RWPE2 (cell line): ENCODE results near the gene TBR1.

Source experiments
- ATAC-seq: fragments of 200-7000 bp; cut with Tn5 transposase; 3 replicates; pipeline ENCODE4 v1.9.1; 2021; ENCODE audit warnings: low read depth
- DNase-seq: peaks from one replicate; pipeline ENCODE4 v3.0.0-alpha.2; 2020; ENCODE audit warnings: low spot score
- H3K27ac ChIP-seq: fragments of 450-650 bp; 2 replicates; pipeline ENCODE4 v1.5.1; 2017; ENCODE audit warnings: mild to moderate bottlenecking; ENCODE audit not compliant: poor library complexity, severe bottlenecking
- H3K27me3 ChIP-seq: fragments of 250-450 bp; sonication (Bioruptor Pico); 2 replicates; pipeline ENCODE4 v1.5.1; 2021; ENCODE audit warnings: mild to moderate bottlenecking, moderate library complexity; ENCODE audit not compliant: insufficient read depth, poor library complexity, severe bottlenecking
- H3K36me3 ChIP-seq: fragments of 250-450 bp; sonication (Bioruptor Pico); 2 replicates; pipeline ENCODE4 v1.5.1; 2020; ENCODE audit warnings: low read depth, mild to moderate bottlenecking, moderate library complexity
- H3K4me1 ChIP-seq: fragments of 250-450 bp; sonication (Bioruptor Pico); 2 replicates; pipeline ENCODE4 v1.5.1; 2021; ENCODE audit warnings: mild to moderate bottlenecking, moderate library complexity; ENCODE audit not compliant: insufficient read depth, poor library complexity, severe bottlenecking
- H3K4me3 ChIP-seq: fragments of 250-450 bp; sonication (Bioruptor Pico); 2 replicates; pipeline ENCODE4 v1.5.1; 2021; ENCODE audit warnings: mild to moderate bottlenecking, moderate library complexity; ENCODE audit not compliant: severe bottlenecking
- H3K9me3 ChIP-seq: fragments of 250-450 bp; sonication (Bioruptor Pico); 2 replicates; pipeline ENCODE4 v1.5.1; 2021; ENCODE audit warnings: mild to moderate bottlenecking, moderate library complexity; ENCODE audit not compliant: severe bottlenecking
- TF ChIP-seq, protein P1 (sequence below): fragments of 450-650 bp; IDR thresholded peaks from one replicate; pipeline ENCODE4 v1.5.1; 2017; ENCODE audit warnings: mild to moderate bottlenecking, moderate library complexity; ENCODE audit not compliant: poor library complexity, severe bottlenecking

The TBR1 gene

GRCh38 chr2:161373942-161374341 lies 42.2 kb upstream of the TBR1 start:
- no peak overlapping the region for H3K4me3 ChIP-seq
- no peaks in the 10 kb centered on the region for H3K27me3 ChIP-seq
- DNase-seq (no peak), ATAC-seq (no peak)
- TF ChIP-seq, protein P1, sequence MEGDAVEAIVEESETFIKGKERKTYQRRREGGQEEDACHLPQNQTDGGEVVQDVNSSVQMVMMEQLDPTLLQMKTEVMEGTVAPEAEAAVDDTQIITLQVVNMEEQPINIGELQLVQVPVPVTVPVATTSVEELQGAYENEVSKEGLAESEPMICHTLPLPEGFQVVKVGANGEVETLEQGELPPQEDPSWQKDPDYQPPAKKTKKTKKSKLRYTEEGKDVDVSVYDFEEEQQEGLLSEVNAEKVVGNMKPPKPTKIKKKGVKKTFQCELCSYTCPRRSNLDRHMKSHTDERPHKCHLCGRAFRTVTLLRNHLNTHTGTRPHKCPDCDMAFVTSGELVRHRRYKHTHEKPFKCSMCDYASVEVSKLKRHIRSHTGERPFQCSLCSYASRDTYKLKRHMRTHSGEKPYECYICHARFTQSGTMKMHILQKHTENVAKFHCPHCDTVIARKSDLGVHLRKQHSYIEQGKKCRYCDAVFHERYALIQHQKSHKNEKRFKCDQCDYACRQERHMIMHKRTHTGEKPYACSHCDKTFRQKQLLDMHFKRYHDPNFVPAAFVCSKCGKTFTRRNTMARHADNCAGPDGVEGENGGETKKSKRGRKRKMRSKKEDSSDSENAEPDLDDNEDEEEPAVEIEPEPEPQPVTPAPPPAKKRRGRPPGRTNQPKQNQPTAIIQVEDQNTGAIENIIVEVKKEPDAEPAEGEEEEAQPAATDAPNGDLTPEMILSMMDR: no peak
- H3K9me3 ChIP-seq: no peaks in the 10 kb centered on the region
- H3K36me3 ChIP-seq: peaks cover 75% of the 10 kb centered on the region
- peaks cover 9% of the 10 kb centered on the region for H3K4me1 ChIP-seq
- no peak overlapping the region for H3K27ac ChIP-seq

DNA sequence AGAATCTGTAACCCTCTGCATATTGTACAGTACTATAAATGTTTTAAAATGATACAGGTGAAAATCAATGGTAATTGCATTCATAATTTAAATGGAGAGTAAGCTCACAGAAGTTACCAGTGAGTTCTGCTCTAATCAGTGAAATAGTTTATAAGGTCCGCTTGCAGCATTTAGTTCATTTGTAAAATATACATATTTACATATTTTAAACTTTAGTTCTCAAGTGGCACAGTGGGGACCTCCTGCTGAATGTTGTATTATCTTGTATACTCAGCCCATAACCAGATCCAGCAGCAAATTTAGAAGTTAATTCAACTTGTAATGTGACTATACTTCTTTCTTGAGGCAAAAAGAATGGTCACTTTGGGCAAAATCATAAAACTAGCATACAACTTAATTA lies 41.7 kb upstream of the TBR1 start:
- no peak for DNase-seq
- H3K27me3 ChIP-seq: no peaks in the 10 kb centered on the region
- TF ChIP-seq, protein P1: no peak
- peaks cover 9% of the 10 kb centered on the region for H3K4me1 ChIP-seq
- H3K27ac ChIP-seq: no peak overlapping the region
- no peak for ATAC-seq
- peaks cover 70% of the 10 kb centered on the region for H3K36me3 ChIP-seq
- H3K4me3 ChIP-seq: no peak overlapping the region
- no peaks in the 10 kb centered on the region for H3K9me3 ChIP-seq

- Histone ChIP-seq H3K27ac (no peak overlapping the region), H3K9me3 (no peaks in the 10 kb centered on the region), H3K4me1 (no peaks in the 10 kb centered on the region), H3K4me3 (no peak overlapping the region), H3K27me3 (no peaks in the 10 kb centered on the region), H3K36me3 (peaks cover 29% of the 10 kb centered on the region)
- no peak for DNase-seq
- no peak; the same call in 2 of the 3 replicates for ATAC-seq
- TF ChIP-seq, protein P1: no peak
These were observed 36.4 kb upstream of the TBR1 start for GRCh38 chr2:161379740-161380139.

DNA sequence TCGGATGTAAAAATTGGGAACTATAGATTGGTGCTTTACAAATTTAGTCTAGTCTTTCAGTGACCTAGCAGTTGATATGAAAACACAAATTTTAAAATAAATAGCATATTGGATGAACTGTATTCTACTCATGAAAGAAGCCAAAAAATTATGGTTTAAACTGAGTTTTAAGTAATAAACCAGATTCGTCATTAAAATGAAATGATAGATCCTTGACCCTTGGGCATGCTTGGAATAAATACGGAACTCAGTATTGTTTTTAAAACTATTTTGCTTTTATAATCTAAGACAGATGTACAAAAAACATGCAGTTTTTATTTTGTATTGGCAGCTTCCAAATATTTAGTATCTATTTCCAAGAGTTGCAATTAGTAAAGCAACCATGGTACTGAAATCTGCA lies 34.6 kb upstream of the TBR1 start:
- Histone ChIP-seq H3K27ac (no peak overlapping the region), H3K27me3 (no peaks in the 10 kb centered on the region), H3K4me3 (no peak overlapping the region), H3K36me3 (peaks cover 37% of the 10 kb centered on the region), H3K9me3 (no peaks in the 10 kb centered on the region), H3K4me1 (no peaks in the 10 kb centered on the region)
- DNase-seq (no peak), ATAC-seq (no peak)
- TF ChIP-seq, protein P1: no peak

GRCh38 chr2:161382747-161383146 lies 33.4 kb upstream of the TBR1 start:
- TF ChIP-seq, protein P1: no peak
- peaks cover 37% of the 10 kb centered on the region for H3K36me3 ChIP-seq
- ATAC-seq: no peak
- no peaks in the 10 kb centered on the region for H3K9me3 ChIP-seq
- no peak overlapping the region for H3K4me3 ChIP-seq
- H3K27me3 ChIP-seq: no peaks in the 10 kb centered on the region
- H3K4me1 ChIP-seq: no peaks in the 10 kb centered on the region
- DNase-seq: no peak
- H3K27ac ChIP-seq: no peak overlapping the region
